MCF 10A (cell line): ENCODE data around the gene ABHD2. TPM values are rescaled to one million over a fixed set of nuclear protein-coding genes. Genes with fewer than 3 reads are reported as not detected.

Source experiments
- BruUV-seq: library from RNA; stranded (reverse); fragments of 400-500 nt; replicated peaks from 2 replicates; lab custom pipeline; 2021; lab: Mats Ljungman, UMichigan
- CTCF ChIA-PET: fragments of 300-600 bp; sonication (Branson Sonifier 250); formaldehyde crosslinking; extraction: SDS; loops from one replicate; lab custom pipeline; 2021; ENCODE audit warnings: antibody characterized with exemption, inconsistent platforms; lab: Yijun Ruan, JAX
- POLR2A ChIA-PET: fragments of 300-600, 350-650 bp; sonication (Branson Sonifier 250); formaldehyde crosslinking; extraction: SDS; loops from one replicate; lab custom pipeline; 2020; ENCODE audit warnings: antibody characterized with exemption, inconsistent platforms; lab: Yijun Ruan, JAX
- DNase-seq: peaks from one replicate; pipeline ENCODE4 v3.0.0-alpha.2; 2018; ENCODE audit not compliant: unreplicated experiment
- H3K27ac Mint-ChIP-seq: one replicate; pipeline ENCODE4 v1.8.0; 2022; ENCODE audit warnings: mild to moderate bottlenecking, low read depth, mixed read lengths; ENCODE audit not compliant: unreplicated experiment
- H3K27me3 Mint-ChIP-seq: one replicate; pipeline ENCODE4 v1.8.0; 2022; ENCODE audit warnings: mixed read lengths; ENCODE audit not compliant: insufficient read depth, unreplicated experiment
- H3K36me3 Mint-ChIP-seq: one replicate; pipeline ENCODE4 v1.8.0; 2022; ENCODE audit warnings: mild to moderate bottlenecking, moderate library complexity, mixed read lengths; ENCODE audit not compliant: insufficient read depth, unreplicated experiment
- H3K4me1 Mint-ChIP-seq: one replicate; pipeline ENCODE4 v1.8.0; 2022; ENCODE audit warnings: mixed read lengths; ENCODE audit not compliant: insufficient read depth, unreplicated experiment
- H3K4me3 Mint-ChIP-seq: one replicate; pipeline ENCODE4 v1.8.0; 2022; ENCODE audit warnings: mild to moderate bottlenecking, moderate library complexity, mixed read lengths; ENCODE audit not compliant: unreplicated experiment
- H3K9me3 Mint-ChIP-seq: one replicate; pipeline ENCODE4 v1.8.0; 2022; ENCODE audit warnings: mixed read lengths; ENCODE audit not compliant: unreplicated experiment
- CTCF ChIP-seq: fragments of 200-600 bp; IDR thresholded peaks from one replicate; pipeline ENCODE4 v1.8.0; 2022; ENCODE audit warnings: antibody characterized with exemption, mild to moderate bottlenecking; ENCODE audit not compliant: unreplicated experiment
- intact Hi-C: fragments of 100-400 bp; cut with micrococcal nuclease; formaldehyde crosslinking; loops from 2 replicates; pipeline ENCODE4 v1.14.1; 2022
- total RNA-seq: library from RNA; stranded (reverse); gene quantifications from 2 replicates; pipeline ENCODE4 v1.2.3, GENCODE V29; 2022

Gene ABHD2
- total RNA-seq, 1 experiment from 2014 or later: 47.7 TPM

DNA sequence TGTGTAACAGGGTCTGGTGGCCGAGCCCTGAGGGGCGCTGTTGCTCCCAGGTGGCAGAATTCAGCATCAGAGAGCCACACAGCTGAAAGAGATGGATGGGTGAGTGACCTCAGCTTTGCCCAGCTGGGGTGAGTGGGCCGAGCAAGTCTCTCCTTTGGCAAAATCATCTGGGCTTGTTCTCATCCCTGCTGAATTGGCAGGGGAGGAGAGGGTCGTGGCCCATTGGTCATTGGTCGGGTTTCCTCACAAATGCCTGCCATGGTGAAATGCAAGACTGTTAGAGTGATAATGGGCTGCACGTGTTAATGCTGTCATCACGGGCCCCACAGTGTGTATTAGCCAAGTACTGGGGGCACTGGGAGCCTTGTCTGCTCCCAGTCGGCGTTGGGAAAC is 15.9 kb downstream of the ABHD2 start:
- no peak for TF ChIP-seq CTCF
- Mint-ChIP-seq H3K9me3 (no peaks in the 10 kb centered on the region), H3K27me3 (no peaks in the 10 kb centered on the region), H3K4me1 (peaks cover 36% of the 10 kb centered on the region), H3K4me3 (no peak overlapping the region), H3K27ac (peak overlapping the region; percentile 98), H3K36me3 (no peaks in the 10 kb centered on the region)
- POLR2A ChIA-PET: interaction anchor here (1.2 to 10.0 kb wide), 3 partner anchors 15 to 19 kb away, joined by 3 to 229 read pairs (median 40); partner anchors contain the start of gene ABHD2
- CTCF ChIA-PET: interaction anchor here (0.9 to 2.9 kb wide), 5 partner anchors 11 to 47 kb away, joined by 3 to 12 read pairs (median 4); no protein-coding TSS in a partner anchor
- BruUV-seq: no TSS peak
- no peak for DNase-seq
- intact Hi-C loops: no loop called here

DNA sequence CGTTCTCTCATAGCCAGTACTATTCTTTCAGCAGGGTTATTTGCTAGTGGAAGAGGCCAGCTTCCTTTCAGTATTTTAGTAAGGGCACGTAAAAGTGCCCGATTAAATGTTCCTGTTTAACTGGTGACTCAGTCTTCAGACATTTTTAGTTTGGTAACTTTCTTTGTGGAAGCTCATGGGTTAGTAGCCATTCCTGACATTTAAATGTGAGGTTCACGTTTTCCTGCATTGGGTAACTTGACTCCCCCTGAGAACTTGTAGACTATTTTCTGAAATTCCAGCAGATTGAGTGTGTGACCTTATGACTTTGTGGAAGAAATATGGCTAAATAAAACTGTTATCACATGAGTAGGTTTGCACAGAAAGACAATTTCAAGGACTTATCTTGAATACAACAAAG is 16.9 kb downstream of the ABHD2 start:
- Mint-ChIP-seq H3K4me3 (peak overlapping the region; percentile 55), H3K4me1 (peaks cover 36% of the 10 kb centered on the region), H3K36me3 (no peaks in the 10 kb centered on the region), H3K27ac (peak overlapping the region; percentile 98), H3K27me3 (no peaks in the 10 kb centered on the region), H3K9me3 (no peaks in the 10 kb centered on the region)
- no peak for TF ChIP-seq CTCF
- no TSS peak for BruUV-seq
- CTCF ChIA-PET: interaction anchor here (0.6 to 2.9 kb wide), 5 partner anchors 13 to 255 kb away, joined by 3 to 12 read pairs (median 4); no protein-coding TSS in a partner anchor
- intact Hi-C loops: no loop called here
- POLR2A ChIA-PET: interaction anchor here (0.6 to 10.0 kb wide), 8 partner anchors 8 to 189 kb away, joined by 3 to 229 read pairs (median 3); partner anchors contain the start of gene ABHD2
- peak; percentile 81 for DNase-seq

- H3K27ac Mint-ChIP-seq: no peak overlapping the region
- ChIA-PET CTCF (interaction anchor here (0.6 kb wide), 2 partner anchors 63 to 1569 kb away, joined by 3 to 4 read pairs; no protein-coding TSS in a partner anchor), POLR2A (interaction anchor here (4.0 to 10.0 kb wide), 2 partner anchors 14 to 17 kb away, joined by 40 to 229 read pairs; partner anchors contain the start of gene ABHD2)
- intact Hi-C loops: no loop called here
- H3K4me1 Mint-ChIP-seq: peaks cover 32% of the 10 kb centered on the region
- H3K27me3 Mint-ChIP-seq: no peaks in the 10 kb centered on the region
- BruUV-seq: no TSS peak
- TF ChIP-seq CTCF: no peak
- no peaks in the 10 kb centered on the region for H3K9me3 Mint-ChIP-seq
- H3K4me3 Mint-ChIP-seq: no peak overlapping the region
- no peaks in the 10 kb centered on the region for H3K36me3 Mint-ChIP-seq
- DNase-seq: no peak
These were observed 17.9 kb downstream of the ABHD2 start for GRCh38 chr15:89106200-89106599.

DNA sequence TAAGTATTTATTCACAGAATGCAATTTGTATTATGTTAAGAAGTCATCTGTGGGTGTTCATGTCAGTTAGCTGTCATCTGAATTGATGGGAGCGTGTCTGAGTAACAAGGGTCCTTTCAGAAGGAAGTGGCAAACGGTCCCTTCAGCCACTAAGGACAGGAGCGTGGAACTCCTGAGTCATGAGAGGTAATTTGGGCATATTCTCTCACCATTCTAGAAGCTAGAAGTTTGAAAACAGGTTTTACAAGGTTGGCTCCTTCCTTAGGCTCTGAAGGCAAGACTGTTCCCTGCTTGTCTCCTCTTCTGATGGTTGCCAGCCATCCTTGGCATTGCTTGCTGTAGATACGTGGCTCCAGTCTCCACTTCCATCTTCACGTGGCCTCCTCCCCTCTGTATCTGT is 19.7 kb downstream of the ABHD2 start:
- no peaks in the 10 kb centered on the region for H3K27me3 Mint-ChIP-seq
- ChIA-PET POLR2A (interaction anchor here (0.6 to 1.6 kb wide), 5 partner anchors 9 to 470 kb away, joined by 3 to 6 read pairs (median 4); no protein-coding TSS in a partner anchor), CTCF (interaction anchor here (1.6 to 2.9 kb wide), 2 partner anchors 21 to 50 kb away, joined by 5 to 10 read pairs; no protein-coding TSS in a partner anchor)
- no peaks in the 10 kb centered on the region for H3K36me3 Mint-ChIP-seq
- intact Hi-C loops: no loop called here
- peak overlapping the region; percentile 61 for H3K27ac Mint-ChIP-seq
- H3K4me3 Mint-ChIP-seq: no peak overlapping the region
- peaks cover 22% of the 10 kb centered on the region for H3K4me1 Mint-ChIP-seq
- no peak for DNase-seq
- no TSS peak for BruUV-seq
- no peak for TF ChIP-seq CTCF
- no peaks in the 10 kb centered on the region for H3K9me3 Mint-ChIP-seq
